Measurements from ENCODE around the gene CARD11.

CARD11 gene

GRCh38 chr7:2918406-2918805, 125.3 kb downstream of the CARD11 start:
- TF ChIP-seq, protein P1, sequence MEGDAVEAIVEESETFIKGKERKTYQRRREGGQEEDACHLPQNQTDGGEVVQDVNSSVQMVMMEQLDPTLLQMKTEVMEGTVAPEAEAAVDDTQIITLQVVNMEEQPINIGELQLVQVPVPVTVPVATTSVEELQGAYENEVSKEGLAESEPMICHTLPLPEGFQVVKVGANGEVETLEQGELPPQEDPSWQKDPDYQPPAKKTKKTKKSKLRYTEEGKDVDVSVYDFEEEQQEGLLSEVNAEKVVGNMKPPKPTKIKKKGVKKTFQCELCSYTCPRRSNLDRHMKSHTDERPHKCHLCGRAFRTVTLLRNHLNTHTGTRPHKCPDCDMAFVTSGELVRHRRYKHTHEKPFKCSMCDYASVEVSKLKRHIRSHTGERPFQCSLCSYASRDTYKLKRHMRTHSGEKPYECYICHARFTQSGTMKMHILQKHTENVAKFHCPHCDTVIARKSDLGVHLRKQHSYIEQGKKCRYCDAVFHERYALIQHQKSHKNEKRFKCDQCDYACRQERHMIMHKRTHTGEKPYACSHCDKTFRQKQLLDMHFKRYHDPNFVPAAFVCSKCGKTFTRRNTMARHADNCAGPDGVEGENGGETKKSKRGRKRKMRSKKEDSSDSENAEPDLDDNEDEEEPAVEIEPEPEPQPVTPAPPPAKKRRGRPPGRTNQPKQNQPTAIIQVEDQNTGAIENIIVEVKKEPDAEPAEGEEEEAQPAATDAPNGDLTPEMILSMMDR (conservative IDR thresholded peaks at IDR 0.05), result no peak
- no peak overlapping the region for H3K27ac ChIP-seq

DNA sequence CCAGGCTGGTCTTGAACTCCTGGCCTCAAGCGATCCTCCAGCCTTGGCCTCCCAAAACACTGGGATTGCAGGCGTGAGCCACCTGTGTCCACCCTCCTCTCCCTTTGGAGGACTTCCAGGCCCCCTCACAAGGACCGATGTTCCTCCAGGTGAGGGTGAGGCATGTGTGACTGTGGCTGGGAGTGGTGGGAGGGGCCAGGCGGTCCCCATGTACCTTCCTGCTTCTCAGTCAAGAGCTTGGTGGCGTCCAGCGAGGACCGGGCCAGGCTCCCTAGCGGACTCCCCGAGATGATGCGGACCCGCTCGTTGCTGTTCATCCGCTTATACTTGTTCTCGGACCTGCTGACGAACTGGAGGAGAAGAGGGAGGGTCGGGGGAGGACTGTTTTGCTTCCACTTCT, 128.6 kb downstream of the CARD11 start:
- H3K27ac ChIP-seq, result no peak overlapping the region
- TF ChIP-seq, protein P1 (conservative IDR thresholded peaks at IDR 0.05), result no peak

- TF ChIP-seq, protein P1 (conservative IDR thresholded peaks at IDR 0.05), result no peak
- H3K27ac ChIP-seq, result no peak overlapping the region
Measured at GRCh38 chr7:2913760-2914387, 129.8 kb downstream of the CARD11 start.

GRCh38 chr7:2912684-2913439, 130.8 kb downstream of the CARD11 start:
- no peak overlapping the region for H3K27ac ChIP-seq

DNA sequence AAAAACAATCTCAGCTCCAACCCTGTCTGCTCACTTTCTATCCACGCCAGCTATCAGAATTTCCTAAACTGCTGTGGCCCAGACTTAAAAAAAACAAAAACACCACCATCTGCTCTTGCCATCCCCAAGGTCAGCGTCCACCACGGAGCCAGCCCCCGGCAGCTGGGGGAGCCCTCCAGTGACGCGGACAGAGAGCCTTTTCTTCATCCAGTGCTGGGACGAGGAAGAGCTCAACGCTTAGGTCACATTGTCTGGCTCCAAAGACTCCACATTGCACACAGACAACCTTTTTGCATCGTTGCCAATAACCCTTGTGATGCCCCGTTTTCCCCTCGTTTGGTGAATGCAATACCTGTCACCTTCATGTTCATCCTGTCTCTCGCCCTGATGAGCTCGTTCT, 132.2 kb downstream of the CARD11 start:
- no peak overlapping the region for H3K27ac ChIP-seq
- TF ChIP-seq, protein P1 (conservative IDR thresholded peaks at IDR 0.05), result no peak

More at GRCh38 chr7:2912684-2913439, 130.8 kb downstream of the CARD11 start:
- TF ChIP-seq, protein P1 (conservative IDR thresholded peaks at IDR 0.05), result no peak

DNA sequence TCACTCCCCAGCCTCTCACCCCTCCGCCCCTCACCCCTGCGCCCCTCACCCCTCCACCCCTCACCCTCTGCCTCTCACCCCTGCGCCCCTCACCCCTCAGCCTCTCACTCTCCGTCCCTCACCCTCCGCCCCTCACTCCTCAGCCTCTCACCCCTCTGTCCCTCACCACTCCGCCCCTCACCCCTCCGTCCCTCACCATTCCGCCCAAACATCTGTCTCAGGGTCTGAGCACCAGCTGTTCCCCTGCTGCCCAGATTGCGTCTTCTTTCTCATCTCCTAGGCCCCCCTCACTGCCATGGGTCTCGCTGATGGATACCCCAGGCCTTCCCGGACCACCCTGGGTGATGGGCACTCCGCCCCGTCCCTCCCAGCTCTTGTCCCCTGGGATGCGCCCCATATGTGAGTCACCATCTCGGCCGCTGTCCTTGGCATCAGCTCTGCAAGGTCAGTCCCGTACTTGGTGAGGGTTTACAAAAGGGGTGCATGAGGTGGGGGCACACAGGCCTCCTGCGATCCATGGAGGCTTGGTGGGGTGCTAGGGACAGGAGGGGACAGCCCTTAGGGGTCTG, 134.1 kb downstream of the CARD11 start:
- no peak overlapping the region for H3K27ac ChIP-seq
- TF ChIP-seq, protein P1 (conservative IDR thresholded peaks at IDR 0.05), result no peak

DNA sequence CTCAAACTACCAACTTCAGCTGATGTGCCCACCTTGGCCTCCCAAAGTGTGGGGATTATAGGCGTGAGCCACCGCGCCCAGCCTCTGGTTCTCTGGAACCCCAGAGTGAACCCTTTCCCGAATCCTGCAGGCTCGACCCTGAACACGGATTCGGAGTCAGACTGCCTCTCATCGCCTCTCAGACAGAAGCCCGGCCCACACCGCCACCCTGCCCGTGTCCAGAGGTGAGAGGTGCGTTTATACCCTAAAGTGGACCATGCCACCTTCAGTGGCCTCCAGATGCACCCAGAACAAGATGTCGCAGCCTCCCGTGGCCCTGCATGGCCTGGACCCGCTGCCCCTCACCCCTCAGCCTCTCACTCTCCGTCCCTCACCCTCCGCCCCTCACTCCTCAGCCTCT, 134.6 kb downstream of the CARD11 start:
- H3K27ac ChIP-seq, result no peak overlapping the region
- TF ChIP-seq, protein P1 (conservative IDR thresholded peaks at IDR 0.05), result no peak

Data from VCaP (cell line).